GM20000 (cell line): ENCODE measurements around the gene CENPI.

Experiments
- DNase-seq: peaks from one replicate; pipeline ENCODE4 v3.0.0; 2012; ENCODE audit warnings: low spot score
- TF ChIP-seq, protein P1 (sequence below): IDR thresholded peaks from 2 replicates; pipeline ENCODE4 v1.5.1; 2012; ENCODE audit warnings: mild to moderate bottlenecking, control low read depth; ENCODE audit errors: extremely low read depth, missing control alignments

CENPI gene

DNA sequence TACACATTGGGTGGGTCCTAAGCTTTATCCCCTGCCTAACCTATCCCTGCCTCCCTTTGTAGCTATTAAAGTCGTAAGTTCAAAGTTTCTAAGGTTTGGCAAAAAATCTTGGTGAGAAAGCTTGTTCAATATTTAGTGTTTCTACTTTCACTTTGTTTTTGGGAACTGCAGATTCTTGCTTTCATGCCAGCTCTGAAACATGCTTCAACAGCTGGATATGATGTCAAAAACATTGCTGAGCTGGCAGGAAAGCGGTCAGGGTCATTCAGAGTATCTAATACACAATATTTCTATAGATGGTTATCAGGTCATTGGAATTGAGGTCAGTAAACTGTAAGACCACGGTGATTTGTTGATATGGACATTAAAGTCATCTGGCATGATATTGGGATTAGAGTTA lies 19.7 kb downstream of the CENPI start:
- no peak for DNase-seq
- TF ChIP-seq, protein P1, sequence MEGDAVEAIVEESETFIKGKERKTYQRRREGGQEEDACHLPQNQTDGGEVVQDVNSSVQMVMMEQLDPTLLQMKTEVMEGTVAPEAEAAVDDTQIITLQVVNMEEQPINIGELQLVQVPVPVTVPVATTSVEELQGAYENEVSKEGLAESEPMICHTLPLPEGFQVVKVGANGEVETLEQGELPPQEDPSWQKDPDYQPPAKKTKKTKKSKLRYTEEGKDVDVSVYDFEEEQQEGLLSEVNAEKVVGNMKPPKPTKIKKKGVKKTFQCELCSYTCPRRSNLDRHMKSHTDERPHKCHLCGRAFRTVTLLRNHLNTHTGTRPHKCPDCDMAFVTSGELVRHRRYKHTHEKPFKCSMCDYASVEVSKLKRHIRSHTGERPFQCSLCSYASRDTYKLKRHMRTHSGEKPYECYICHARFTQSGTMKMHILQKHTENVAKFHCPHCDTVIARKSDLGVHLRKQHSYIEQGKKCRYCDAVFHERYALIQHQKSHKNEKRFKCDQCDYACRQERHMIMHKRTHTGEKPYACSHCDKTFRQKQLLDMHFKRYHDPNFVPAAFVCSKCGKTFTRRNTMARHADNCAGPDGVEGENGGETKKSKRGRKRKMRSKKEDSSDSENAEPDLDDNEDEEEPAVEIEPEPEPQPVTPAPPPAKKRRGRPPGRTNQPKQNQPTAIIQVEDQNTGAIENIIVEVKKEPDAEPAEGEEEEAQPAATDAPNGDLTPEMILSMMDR, result no peak

DNA sequence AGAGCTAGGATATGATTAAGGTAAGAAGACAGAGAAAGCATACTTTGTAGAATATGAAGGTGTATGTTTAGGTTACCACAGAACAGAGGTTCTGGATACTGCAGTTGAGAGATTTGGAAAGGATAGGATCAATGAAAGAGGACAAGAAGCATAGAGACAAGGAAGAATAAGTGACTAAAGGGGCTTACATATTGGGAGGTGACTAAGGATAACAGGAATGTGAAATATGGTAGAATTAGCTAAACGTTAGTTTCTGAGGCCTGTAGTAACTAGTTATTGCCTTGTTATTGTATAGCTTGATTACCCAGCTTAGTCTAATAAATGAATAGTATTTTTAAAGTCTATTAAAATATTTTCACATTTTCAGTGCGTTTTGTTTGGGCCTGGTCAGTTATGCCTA lies 38.2 kb downstream of the CENPI start:
- DNase-seq, result no peak

More for the DNA sequence above, 38.2 kb downstream of the CENPI start:
- TF ChIP-seq, protein P1, result no peak
